HTERT RPE-1 (cell line): ENCODE measurements around the gene NANOS1.

Source experiments
- in situ Hi-C: fragments of 300-500 bp; cut with MboI; formaldehyde crosslinking; loops from 4 replicates; pipeline ENCODE4 v1.14.3; 2020; ENCODE audit warnings: low sequenced_read_pairs

Gene NANOS1

DNA sequence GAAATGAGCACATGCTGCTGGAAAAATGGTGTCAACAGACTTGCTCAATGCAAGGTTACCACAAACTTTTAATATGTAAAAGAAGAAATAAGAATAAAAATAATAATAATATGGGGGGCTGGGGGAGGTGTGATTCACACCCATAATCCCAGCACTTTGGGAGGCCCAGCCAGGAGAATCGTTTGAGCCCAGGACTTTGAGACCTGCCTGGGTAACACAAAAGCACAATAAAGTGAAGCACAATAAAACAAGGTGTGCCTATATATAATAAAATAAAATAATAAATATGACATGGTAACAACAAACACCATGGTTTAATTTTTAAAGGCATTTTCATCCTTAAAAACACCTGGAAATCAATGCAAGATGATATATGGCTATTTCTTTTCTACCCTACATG, 26.0 kb downstream of the NANOS1 start:
- in situ Hi-C loops = no loop called here

DNA sequence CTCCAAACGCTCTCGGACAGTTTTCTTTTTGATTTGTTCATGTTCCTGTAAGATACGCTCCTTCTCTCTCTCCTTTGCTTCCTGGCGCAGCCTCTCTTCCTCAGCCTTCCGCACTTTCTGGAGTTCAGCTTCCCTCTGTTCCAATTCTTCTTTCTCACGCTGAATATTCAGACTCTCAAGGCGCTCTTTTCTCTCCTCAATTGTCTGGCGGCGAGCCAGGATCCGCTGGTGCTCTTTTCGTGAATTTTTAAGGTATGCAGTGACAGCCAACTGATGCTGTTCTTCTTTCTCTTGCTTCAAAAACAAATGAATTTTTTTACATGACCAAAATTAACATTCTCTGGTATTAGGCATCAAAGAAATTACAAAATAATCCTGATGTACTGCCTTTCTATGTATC, 28.5 kb downstream of the NANOS1 start:
- in situ Hi-C loops = no loop called here

DNA sequence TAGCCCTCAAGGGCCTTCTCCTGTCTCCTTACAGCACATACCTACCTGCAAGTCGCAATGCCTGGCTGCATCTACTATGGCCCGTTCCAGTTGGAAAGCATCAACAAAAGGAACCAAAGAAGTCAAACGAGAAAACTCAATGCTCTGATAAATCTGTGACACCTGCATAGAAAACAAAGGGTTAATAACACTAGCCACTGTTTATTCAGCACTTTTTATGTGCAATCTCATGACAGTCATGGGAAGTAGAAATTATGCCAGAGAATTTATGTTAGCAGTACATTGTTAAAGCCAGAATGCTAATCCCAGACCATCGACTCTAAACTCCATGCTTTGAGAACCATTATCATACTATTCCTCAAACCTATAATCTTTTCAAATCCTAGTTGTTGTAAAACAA, 30.0 kb downstream of the NANOS1 start:
- in situ Hi-C loops = no loop called here

DNA sequence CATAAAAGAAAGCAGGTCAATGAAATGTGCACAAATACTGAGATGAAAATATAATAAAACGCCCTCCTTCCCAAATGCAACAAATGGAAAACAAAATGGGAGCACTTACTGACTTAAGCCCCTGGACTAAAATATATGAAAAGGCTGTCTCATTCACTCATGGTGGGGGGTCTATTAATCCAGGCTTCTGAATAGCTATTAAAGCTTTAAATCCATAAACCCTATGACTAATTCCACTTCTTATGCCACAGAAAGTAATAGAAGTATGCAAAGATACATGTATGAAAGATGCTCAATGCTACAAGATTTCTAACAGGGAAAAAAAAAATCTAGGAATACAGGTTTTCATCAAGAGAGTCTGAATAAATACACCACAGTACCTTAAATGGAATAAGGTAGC, 30.6 kb downstream of the NANOS1 start:
- in situ Hi-C loops = no loop called here

DNA sequence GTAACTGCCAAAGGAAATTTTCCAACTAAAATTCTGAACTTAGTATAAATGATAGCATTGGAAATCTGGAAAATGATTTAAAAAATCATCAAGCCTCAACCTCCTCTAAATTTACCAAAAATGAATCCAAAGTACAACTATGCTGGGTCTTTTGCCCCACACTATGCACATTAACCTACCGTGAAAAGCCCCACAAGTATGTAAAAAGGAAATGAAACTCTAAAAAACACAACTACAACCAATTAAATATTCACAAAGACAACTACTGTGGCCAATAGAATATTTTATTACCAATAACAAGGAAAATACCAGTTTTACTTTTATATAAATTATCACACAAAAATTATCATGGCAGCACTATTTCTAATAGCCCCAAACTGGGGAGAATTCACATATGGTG, 31.8 kb downstream of the NANOS1 start:
- in situ Hi-C loops = no loop called here

DNA sequence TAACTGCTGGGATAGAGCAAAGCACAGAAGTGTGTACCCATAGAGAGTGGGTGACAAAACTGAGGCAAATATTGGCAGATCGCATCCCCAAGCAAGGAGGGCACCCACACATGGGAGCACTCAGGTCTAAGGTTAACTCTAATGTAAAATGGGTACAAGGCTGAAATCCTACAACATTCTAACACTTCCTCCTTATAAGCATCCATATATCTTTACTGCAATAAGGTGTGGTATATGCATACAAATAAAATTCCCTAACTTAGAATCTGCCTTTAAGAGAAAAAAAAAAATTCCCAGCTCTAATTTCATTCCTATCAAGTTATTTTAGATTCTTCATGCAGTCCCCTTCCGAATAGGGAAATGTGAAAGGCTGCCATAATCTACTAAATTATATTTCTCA, 32.4 kb downstream of the NANOS1 start:
- in situ Hi-C loops = no loop called here

DNA sequence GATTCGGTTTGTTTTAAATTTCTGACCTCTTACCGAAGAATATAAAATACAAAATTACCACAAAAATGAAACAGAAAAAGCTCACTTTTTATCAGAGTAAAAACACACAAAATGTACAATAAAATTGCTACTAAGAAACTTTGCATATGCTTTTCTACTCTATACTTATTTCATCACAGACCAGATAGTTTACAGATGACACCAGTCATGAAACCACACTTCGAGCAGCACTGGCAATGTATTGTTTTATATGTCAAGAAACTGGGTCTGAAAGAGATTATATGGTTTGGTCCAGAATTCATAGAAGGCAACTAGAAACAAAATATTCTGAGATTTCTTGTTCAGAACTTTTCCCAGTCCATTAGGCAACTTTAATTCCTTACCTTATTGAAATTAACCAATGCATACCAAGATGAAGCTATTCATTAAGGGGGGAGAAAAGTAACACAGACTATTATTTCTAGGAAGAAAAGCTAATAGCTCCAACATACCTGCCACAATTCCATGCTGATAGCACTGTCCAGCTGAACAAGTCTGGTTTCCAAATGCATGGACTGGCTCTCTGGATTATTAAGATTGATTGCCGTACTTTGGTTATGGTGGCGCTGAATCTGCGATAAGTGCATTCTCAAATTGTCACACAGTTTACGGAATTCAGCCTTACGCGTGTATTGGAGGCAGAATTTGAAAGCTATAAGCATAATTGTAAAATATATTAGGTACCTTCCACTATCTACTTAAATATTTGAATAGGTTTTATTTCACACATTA, 41.1 kb downstream of the NANOS1 start:
- in situ Hi-C loops = no loop called here

DNA sequence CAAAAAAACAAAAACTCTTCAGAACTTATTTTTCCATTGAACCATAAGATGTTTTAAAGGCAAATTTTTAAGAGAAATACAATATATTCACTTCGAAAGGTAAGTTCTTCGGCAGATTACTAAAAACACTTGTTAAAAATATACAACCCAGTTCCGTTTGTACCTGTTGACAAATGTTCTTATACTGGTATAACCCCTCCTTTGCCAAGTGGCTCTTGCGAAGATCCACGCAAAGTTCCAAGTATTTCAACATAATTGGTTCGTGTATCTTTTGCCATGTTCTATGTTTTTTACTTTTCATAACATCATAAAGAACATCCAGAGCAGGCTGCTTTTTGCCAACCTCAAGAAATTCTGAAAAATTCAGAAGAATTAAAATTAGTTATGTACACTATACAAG, 44.1 kb downstream of the NANOS1 start:
- in situ Hi-C loops = no loop called here

DNA sequence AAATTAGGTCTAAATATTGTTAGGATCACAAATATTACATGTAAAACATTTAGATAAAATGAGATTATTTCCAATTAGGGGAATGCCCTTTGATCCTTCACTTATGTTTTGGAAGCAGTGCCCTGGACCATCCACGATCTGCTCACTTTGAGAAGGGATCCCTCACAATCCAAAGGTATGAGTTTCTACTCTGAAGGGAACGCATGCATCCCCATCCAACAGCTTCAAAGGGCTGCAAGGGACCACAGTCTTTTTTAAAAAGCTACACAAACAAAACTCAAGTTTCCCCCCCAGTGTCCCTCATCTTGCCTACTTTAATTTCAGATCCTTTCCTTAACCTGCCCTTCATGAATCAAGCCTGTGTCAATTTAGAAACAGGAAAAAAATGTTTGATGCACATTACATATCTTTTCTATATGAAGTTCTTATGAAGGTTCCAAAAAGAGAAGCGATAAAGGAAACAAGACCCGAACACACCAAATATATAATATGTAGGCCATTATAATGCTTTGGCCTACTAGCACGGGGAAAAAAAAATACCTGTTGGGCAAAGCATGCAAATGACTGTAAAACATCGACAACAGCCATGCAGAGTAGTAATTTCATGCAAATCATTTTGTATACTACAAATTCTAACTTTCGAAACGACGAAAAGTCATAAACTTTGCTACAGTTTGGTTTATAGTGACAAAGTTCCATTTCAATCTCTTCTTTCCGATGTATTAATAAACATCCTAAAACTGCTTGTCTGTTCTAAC, 49.1 kb downstream of the NANOS1 start:
- in situ Hi-C loops = no loop called here

DNA sequence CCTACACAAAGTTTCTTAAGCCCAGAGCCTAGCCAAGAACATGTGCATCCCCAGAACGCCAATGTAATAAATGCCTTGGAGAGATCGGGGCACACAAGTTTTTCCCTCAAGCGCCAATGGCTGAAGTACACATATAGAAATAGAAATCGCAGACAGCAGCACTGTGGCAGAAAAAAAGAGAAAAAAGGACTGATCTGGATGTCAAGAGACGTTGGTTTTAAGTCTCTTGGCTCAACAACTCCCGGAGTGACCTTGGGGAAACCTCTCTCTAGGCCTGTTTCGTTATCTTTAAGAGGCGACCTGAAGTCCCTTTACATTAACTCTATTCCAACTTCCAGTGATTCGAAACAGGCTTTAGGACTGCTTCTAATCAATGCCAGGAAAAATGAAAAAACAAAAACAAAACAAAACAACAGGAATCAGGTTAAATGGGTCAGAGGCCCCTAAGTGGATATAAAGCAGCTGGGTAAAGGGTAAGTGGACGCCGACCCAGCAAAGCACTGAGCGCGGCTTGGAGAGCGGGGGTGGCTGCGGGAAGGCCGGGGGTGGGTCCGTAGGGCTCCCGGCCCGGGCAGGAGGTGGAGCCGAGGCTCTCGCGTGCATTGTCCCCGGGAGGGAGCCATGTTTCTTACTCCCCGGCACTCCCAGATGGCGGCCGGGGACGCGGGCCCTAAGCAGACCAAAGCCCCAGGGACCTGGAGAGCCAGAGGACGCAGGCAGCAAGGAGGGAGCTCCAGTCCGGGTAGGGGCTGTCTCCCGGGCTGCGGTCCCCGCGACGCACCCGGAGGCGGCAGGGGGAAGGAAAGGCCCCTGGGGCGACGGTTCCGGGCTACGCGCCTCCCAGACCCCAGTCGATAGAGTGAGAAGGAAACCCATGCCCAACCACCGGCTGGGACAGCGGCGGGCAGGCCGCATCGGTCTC, 50.3 kb downstream of the NANOS1 start:
- in situ Hi-C loops = no loop called here

DNA sequence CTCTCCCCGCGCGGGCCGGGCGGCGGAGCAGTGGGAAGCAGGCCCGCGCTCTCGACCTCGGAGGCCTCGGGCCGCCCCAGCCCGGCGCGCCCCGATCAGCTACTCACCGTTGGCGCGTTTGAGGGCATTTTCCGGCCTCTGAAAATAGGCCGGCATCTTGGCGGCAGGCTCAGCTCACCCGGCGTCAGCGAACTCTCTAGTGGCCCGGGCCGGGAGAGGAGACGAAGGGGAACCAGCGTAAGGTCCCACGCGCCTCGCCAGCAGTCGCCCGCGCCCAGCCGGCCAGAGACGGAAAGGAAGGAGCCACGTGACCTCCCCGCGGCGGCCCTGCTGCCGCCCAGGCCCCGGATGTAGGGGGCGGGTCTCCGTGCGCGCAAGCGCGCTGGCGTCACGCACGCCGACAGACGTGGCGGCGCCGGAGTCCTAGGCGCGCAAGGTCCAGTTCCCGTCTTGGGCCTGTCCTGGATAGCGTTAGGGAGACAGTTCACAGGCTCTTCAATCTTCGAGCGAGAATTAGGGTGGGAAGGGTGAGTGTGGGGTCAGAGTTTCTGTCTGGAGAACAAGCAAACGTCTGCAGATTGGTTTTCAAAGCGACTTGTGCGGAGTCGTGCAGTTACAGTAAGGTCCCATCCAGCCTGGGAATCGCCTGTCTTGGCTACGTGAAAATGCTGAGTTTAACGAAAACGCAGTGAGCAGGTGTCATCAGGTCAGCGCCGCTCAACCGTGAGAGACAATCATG, 51.2 kb downstream of the NANOS1 start, which contains the start of gene EIF3A:
Gene EIF3A, minus strand, starts transcription at position 297 of the 739 bp plus-strand sequence. Its CDS starts 141 bp downstream, at position 156.
- in situ Hi-C loops = no loop called here
